SK-N-SH treated with all-trans-retinoic acid at 6 μM for 48 hours (cell line): ENCODE results near the gene TAOK3.

Experiments used
- ARNTL ChIP-seq: fragments of 450-650 bp; formaldehyde crosslinking; IDR thresholded peaks from 2 replicates; pipeline ENCODE4 v1.5.0; 2020; ENCODE audit warnings: low read depth, mild to moderate bottlenecking, moderate library complexity, borderline replicate concordance
- CREB5 ChIP-seq: fragments of 250-450 bp; sonication (Bioruptor Pico); IDR thresholded peaks from 2 replicates; pipeline ENCODE4 v1.5.1; 2020; ENCODE audit warnings: low read depth, mild to moderate bottlenecking, moderate library complexity
- GLIS3 ChIP-seq: fragments of 250-450 bp; sonication (Bioruptor Pico); IDR thresholded peaks from 2 replicates; pipeline ENCODE4 v1.5.0; 2020; ENCODE audit warnings: mild to moderate bottlenecking, moderate library complexity
- ISL1 ChIP-seq: fragments of 250-450 bp; sonication (Bioruptor Pico); IDR thresholded peaks from 2 replicates; pipeline ENCODE4 v2.1.2; 2022; ENCODE audit warnings: mild to moderate bottlenecking, moderate library complexity
- OSR1 ChIP-seq: fragments of 250-450 bp; sonication (Bioruptor Pico); IDR thresholded peaks from 2 replicates; pipeline ENCODE4 v1.8.0; 2022; ENCODE audit warnings: moderate library complexity, mild to moderate bottlenecking, inconsistent platforms
- PATZ1 ChIP-seq: fragments of 250-450 bp; sonication (Bioruptor Pico); IDR thresholded peaks from 2 replicates; pipeline ENCODE4 v1.8.0; 2020; ENCODE audit warnings: mild to moderate bottlenecking, moderate library complexity, borderline replicate concordance
- PPARA ChIP-seq: fragments of 250-450 bp; sonication (Bioruptor Pico); IDR thresholded peaks from 2 replicates; pipeline ENCODE4 v1.5.0; 2020; ENCODE audit warnings: mild to moderate bottlenecking, borderline replicate concordance
- RARB ChIP-seq: fragments of 250-450 bp; sonication (Bioruptor Pico); IDR thresholded peaks from 2 replicates; pipeline ENCODE4 v1.8.0; 2021; ENCODE audit warnings: mild to moderate bottlenecking, moderate library complexity
- SNAI2 ChIP-seq: fragments of 250-450 bp; sonication (Bioruptor Pico); IDR thresholded peaks from 2 replicates; pipeline ENCODE4 v1.5.0; 2020; ENCODE audit warnings: mild to moderate bottlenecking, moderate library complexity
- TCF4 ChIP-seq: fragments of 250-450 bp; sonication (Bioruptor Pico); IDR thresholded peaks from 2 replicates; pipeline ENCODE4 v1.8.0; 2021; ENCODE audit warnings: mild to moderate bottlenecking, moderate library complexity, borderline replicate concordance
- TOX ChIP-seq: fragments of 250-450 bp; sonication (Bioruptor Pico); IDR thresholded peaks from 2 replicates; pipeline ENCODE4 v1.8.0; 2021; ENCODE audit warnings: mild to moderate bottlenecking, moderate library complexity, borderline replicate concordance
- ZFP30 ChIP-seq: fragments of 450-650 bp; formaldehyde crosslinking; IDR thresholded peaks from 2 replicates; pipeline ENCODE4 v1.5.0; 2022; ENCODE audit warnings: mild to moderate bottlenecking, moderate library complexity

GRCh38 chr12:118183711-118184110, 189.0 kb downstream of the TAOK3 start:
- TF ChIP-seq TCF4 (CRISPR knock-in tag) (no peak), PATZ1 (no peak), TOX (CRISPR knock-in tag) (no peak), CREB5 (no peak), SNAI2 (CRISPR knock-in tag) (no peak), GLIS3 (CRISPR knock-in tag) (no peak), ISL1 (peak; percentile 15; the same call in 1 of the 2 replicates), ARNTL (CRISPR knock-in tag) (no peak), OSR1 (CRISPR knock-in tag) (no peak), RARB (no peak), ZFP30 (CRISPR knock-in tag) (no peak), PPARA (CRISPR knock-in tag) (no peak)
